ENCODE results near the gene CST11.

DNA sequence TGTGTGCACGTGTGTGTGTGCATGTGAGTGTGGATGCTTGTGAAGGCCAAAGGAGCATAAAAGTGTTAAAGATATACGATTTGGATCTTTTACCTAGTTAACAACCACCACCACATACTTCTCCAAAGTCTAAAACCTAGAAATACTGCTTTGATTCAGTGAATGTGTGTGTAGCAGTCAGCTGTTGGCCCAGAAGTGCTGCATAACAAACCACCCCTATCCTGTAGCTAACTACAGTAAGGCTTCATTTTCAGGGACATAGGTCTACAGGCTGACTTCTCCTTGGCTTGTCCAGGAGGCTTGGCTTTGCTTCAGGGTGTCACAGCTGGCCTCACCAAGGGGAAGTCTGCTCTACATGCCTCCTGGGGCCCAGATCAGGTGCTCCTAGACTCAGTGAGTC is 35.8 kb upstream of the CST11 start:
- TF ChIP-seq, protein P1, sequence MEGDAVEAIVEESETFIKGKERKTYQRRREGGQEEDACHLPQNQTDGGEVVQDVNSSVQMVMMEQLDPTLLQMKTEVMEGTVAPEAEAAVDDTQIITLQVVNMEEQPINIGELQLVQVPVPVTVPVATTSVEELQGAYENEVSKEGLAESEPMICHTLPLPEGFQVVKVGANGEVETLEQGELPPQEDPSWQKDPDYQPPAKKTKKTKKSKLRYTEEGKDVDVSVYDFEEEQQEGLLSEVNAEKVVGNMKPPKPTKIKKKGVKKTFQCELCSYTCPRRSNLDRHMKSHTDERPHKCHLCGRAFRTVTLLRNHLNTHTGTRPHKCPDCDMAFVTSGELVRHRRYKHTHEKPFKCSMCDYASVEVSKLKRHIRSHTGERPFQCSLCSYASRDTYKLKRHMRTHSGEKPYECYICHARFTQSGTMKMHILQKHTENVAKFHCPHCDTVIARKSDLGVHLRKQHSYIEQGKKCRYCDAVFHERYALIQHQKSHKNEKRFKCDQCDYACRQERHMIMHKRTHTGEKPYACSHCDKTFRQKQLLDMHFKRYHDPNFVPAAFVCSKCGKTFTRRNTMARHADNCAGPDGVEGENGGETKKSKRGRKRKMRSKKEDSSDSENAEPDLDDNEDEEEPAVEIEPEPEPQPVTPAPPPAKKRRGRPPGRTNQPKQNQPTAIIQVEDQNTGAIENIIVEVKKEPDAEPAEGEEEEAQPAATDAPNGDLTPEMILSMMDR (optimal IDR thresholded peaks at IDR 0.05 in 1 of 3, IDR thresholded peaks at IDR 0.05 in 1 of 3, conservative IDR thresholded peaks at IDR 0.05 in 1 of 3; ENCODE audit: extremely low read depth in 1 of 3, insufficient read depth in 2 of 3, low read length in 3 of 3): no peak
- no peak for TF ChIP-seq EZH2 (IDR thresholded peaks at IDR 0.05; ENCODE audit: low read length)
